Coronary artery (tissue), 2 donors: ENCODE measurements around the gene MYH8.

ENCODE experiments used
- DNase-seq: peaks from one replicate; pipeline ENCODE4 v3.0.0-alpha.2; 2017; ENCODE audit warnings: low spot score
- H3K27ac ChIP-seq, 2 donors: fragments of 200-600 bp; sonication (generic); one replicate each; pipeline ENCODE4 v1.5.1; 2016 to 2019
- H3K4me3 ChIP-seq: fragments of 200-600 bp; sonication (generic); 2 replicates; pipeline ENCODE4 v1.5.1; 2016; ENCODE audit warnings: mild to moderate bottlenecking, moderate library complexity
- TF ChIP-seq, protein P1 (sequence below): fragments of 200-600 bp; sonication (generic); IDR thresholded peaks from one replicate; pipeline ENCODE4 v1.5.1; 2019; ENCODE audit warnings: antibody characterized with exemption

The MYH8 gene

DNA sequence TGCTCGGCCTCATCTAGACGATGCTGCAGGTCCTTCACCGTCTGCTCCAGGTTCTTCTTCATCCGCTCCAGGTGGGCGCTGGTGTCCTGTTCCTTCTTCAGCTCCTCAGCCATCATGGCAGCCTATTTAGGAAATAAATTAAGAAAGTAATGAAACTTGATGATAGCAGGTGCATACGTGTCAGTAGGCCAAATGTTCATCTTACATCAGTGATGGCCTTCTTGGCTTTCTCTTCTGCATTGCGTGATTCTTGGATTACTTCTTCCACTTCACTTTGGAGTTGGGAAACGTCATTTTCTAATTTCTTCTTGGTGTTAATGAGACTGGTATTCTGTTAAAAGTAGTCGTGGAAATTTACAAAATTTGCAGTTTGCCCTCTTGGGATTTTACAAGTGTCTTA is 28.9 kb downstream of the MYH8 start:
- Histone ChIP-seq H3K27ac (no peak overlapping the region), H3K4me3 (no peak overlapping the region)
- DNase-seq = no peak
- TF ChIP-seq, protein P1, sequence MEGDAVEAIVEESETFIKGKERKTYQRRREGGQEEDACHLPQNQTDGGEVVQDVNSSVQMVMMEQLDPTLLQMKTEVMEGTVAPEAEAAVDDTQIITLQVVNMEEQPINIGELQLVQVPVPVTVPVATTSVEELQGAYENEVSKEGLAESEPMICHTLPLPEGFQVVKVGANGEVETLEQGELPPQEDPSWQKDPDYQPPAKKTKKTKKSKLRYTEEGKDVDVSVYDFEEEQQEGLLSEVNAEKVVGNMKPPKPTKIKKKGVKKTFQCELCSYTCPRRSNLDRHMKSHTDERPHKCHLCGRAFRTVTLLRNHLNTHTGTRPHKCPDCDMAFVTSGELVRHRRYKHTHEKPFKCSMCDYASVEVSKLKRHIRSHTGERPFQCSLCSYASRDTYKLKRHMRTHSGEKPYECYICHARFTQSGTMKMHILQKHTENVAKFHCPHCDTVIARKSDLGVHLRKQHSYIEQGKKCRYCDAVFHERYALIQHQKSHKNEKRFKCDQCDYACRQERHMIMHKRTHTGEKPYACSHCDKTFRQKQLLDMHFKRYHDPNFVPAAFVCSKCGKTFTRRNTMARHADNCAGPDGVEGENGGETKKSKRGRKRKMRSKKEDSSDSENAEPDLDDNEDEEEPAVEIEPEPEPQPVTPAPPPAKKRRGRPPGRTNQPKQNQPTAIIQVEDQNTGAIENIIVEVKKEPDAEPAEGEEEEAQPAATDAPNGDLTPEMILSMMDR = no peak

GRCh38 chr17:10385871-10386270 is 35.9 kb downstream of the MYH8 start:
- H3K4me3 ChIP-seq = no peak overlapping the region
- TF ChIP-seq, protein P1 = no peak
- no peak overlapping the region for H3K27ac ChIP-seq
- no peak for DNase-seq

GRCh38 chr17:10384175-10384574 is 37.6 kb downstream of the MYH8 start:
- TF ChIP-seq, protein P1 = no peak
- no peak overlapping the region for H3K4me3 ChIP-seq
- no peak overlapping the region for H3K27ac ChIP-seq
- DNase-seq = no peak

DNA sequence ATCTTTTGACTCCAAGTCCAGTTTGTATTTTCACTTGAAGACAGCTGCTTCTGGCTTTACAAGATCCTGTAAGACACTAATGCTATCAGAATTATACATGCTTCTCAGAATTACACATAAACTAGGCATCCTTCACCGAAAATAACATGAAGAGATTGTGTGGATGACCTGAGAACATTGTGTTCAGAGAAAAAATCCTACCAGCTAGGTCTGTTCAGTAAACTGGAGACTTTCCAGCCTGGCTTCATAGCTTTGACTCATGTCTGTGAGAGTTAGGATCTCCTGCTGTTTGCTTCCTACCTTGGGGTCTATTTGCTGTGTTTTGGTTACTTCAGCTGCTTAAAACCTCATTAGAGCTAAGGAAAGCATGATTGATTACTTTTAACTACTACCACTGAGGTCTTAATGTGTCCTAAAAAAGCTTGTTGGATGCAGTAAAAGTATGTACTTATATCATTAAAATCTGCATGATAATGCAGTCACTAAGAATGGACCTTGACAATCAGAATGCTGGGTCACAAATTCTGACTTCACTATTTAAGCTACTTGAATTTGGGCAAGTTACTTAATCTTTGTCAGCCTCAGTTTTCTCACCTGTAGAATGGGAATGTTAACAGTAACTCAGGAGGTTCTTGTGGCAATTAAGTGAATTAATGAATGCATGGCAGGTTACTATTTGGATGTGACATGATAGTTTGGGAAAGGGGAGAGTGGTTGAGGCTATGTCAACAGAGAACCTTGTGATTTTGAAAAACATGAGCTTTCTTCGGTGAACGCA is 40.9 kb downstream of the MYH8 start:
- H3K27ac ChIP-seq = no peak overlapping the region
- DNase-seq = no peak
- no peak overlapping the region for H3K4me3 ChIP-seq
- TF ChIP-seq, protein P1 = no peak

- TF ChIP-seq, protein P1 = no peak
- no peak within 1 kb of the TSS for H3K27ac ChIP-seq
- no peak for DNase-seq
- no peak within 1 kb of the TSS for H3K4me3 ChIP-seq
These were observed 48.8 kb downstream of the MYH8 start, which contains the start of gene MYH13 for GRCh38 chr17:10372906-10373305. TSS of gene MYH13 (minus strand) at chr17:10373006. CDS start at chr17:10364530, 8,476 bp downstream.

GRCh38 chr17:10370016-10370608 is 51.6 kb downstream of the MYH8 start:
- H3K4me3 ChIP-seq = no peak overlapping the region

More at GRCh38 chr17:10370016-10370608, 51.6 kb downstream of the MYH8 start:
- no peak overlapping the region for H3K27ac ChIP-seq
- DNase-seq = no peak
- TF ChIP-seq, protein P1 = no peak
